CD8-positive, alpha-beta memory T cell (primary cell): ENCODE results near the gene CLTB. TPM values are rescaled to one million over a fixed set of nuclear protein-coding genes. Genes with fewer than 3 reads are reported as not detected.

ENCODE experiments used
- CTCF ChIA-PET: fragments of 350-600 bp; sonication (Branson Sonifier 250); formaldehyde crosslinking; loops from one replicate; lab custom pipeline; 2021; ENCODE audit warnings: antibody characterized with exemption; lab: Charles Lee
- POLR2A ChIA-PET: fragments of 350-600 bp; sonication (Branson Sonifier 250); formaldehyde crosslinking; loops from one replicate; lab custom pipeline; 2021; ENCODE audit warnings: antibody characterized with exemption; lab: Charles Lee
- DNase-seq, 5 donors: peaks; one replicate each; pipeline versions ENCODE4 v3.0.0 to v3.0.0-alpha.2; 2020 to 2022; ENCODE audit warnings: mixed read lengths in 1 of 5
- H3K27ac ChIP-seq: one replicate; pipeline ENCODE4 v1.7.0; 2013; ENCODE audit warnings: low read depth, mild to moderate bottlenecking, low read length, moderate library complexity
- H3K27me3 ChIP-seq: 2 replicates; pipeline ENCODE4 v1.7.0; 2013; ENCODE audit warnings: low read length, mild to moderate bottlenecking; ENCODE audit not compliant: insufficient read depth, poor library complexity, severe bottlenecking
- H3K36me3 ChIP-seq: 2 replicates; pipeline ENCODE4 v1.7.0; 2013; ENCODE audit warnings: mild to moderate bottlenecking, low read length, moderate library complexity; ENCODE audit not compliant: insufficient read depth
- H3K4me1 ChIP-seq: 2 replicates; pipeline ENCODE4 v1.7.0; 2013; ENCODE audit warnings: mild to moderate bottlenecking, low read length, moderate library complexity; ENCODE audit not compliant: insufficient read depth
- H3K4me3 ChIP-seq: 2 replicates; pipeline ENCODE4 v1.7.0; 2013; ENCODE audit warnings: mild to moderate bottlenecking, low read length
- H3K9me3 ChIP-seq: 2 replicates; pipeline ENCODE4 v1.7.0; 2013; ENCODE audit warnings: mild to moderate bottlenecking, low read length
- H3K27ac Mint-ChIP-seq, 8 donors: one replicate each; pipeline ENCODE4 v1.8.0; 2020 to 2021; ENCODE audit warnings: mixed read lengths in 8 of 8, mild to moderate bottlenecking in 6 of 8, inconsistent platforms in 3 of 8, moderate library complexity in 3 of 8
- H3K27me3 Mint-ChIP-seq, 2 donors: one replicate each; pipeline ENCODE4 v1.8.0; 2020 to 2021; ENCODE audit warnings: mixed read lengths in 2 of 2, mild to moderate bottlenecking in 1 of 2, moderate library complexity in 1 of 2
- H3K36me3 Mint-ChIP-seq, 3 donors: one replicate each; pipeline ENCODE4 v1.8.0; 2020 to 2021; ENCODE audit warnings: mixed read lengths in 3 of 3, inconsistent platforms in 1 of 3, mild to moderate bottlenecking in 1 of 3
- H3K4me1 Mint-ChIP-seq, 3 donors: one replicate each; pipeline ENCODE4 v1.8.0; 2020 to 2021; ENCODE audit warnings: mixed read lengths in 3 of 3, inconsistent platforms in 1 of 3, mild to moderate bottlenecking in 1 of 3
- H3K4me3 Mint-ChIP-seq, 7 donors: one replicate each; pipeline ENCODE4 v1.8.0; 2020 to 2021; ENCODE audit warnings: mixed read lengths in 7 of 7, mild to moderate bottlenecking in 6 of 7, moderate library complexity in 4 of 7, inconsistent platforms in 2 of 7
- H3K9me3 Mint-ChIP-seq, 5 donors: one replicate each; pipeline ENCODE4 v1.8.0; 2020 to 2022; ENCODE audit warnings: mixed read lengths in 5 of 5, mild to moderate bottlenecking in 3 of 5, moderate library complexity in 2 of 5, inconsistent platforms in 1 of 5
- polyA plus RNA-seq: library from polyadenylated mRNA; unstranded; fragments of 300-500 nt; fragmentation: Illumina TruSeq; gene quantifications from one replicate; pipeline ENCODE4 v1.2.3, GENCODE V29; 2021
- total RNA-seq, 2 experiments: library from RNA; stranded (reverse); gene quantifications; one replicate each; pipeline ENCODE4 v1.2.3, GENCODE V29; 2021

The CLTB gene
- total and polyA plus RNA-seq, 3 experiments from 2014 or later = 62.0 to 96.3 (median 66.4) TPM

GRCh38 chr5:176384991-176385390 is 31.3 kb downstream of the CLTB start:
- Mint-ChIP-seq H3K27ac (peak overlapping the region in 2 of 8 donors; percentile 41 to 74), H3K4me3 (peak overlapping the region in 1 of 7 donors; percentile 82), H3K36me3 (peaks cover 0 to 83% (median 5%) of the 10 kb centered on the region in 3 donors), H3K4me1 (peaks cover 27 to 34% (median 34%) of the 10 kb centered on the region in 3 donors), H3K27me3 (no peaks in the 10 kb centered on the region), H3K9me3 (no peaks in the 10 kb centered on the region)
- H3K36me3 ChIP-seq = peaks cover 31% of the 10 kb centered on the region
- peaks cover 24% of the 10 kb centered on the region for H3K4me1 ChIP-seq
- ChIA-PET POLR2A (no interaction called here), CTCF (no interaction called here)
- no peaks in the 10 kb centered on the region for H3K9me3 ChIP-seq
- H3K27me3 ChIP-seq = no peaks in the 10 kb centered on the region
- H3K4me3 ChIP-seq = no peak overlapping the region
- DNase-seq = no peak
- H3K27ac ChIP-seq = no peak overlapping the region

DNA sequence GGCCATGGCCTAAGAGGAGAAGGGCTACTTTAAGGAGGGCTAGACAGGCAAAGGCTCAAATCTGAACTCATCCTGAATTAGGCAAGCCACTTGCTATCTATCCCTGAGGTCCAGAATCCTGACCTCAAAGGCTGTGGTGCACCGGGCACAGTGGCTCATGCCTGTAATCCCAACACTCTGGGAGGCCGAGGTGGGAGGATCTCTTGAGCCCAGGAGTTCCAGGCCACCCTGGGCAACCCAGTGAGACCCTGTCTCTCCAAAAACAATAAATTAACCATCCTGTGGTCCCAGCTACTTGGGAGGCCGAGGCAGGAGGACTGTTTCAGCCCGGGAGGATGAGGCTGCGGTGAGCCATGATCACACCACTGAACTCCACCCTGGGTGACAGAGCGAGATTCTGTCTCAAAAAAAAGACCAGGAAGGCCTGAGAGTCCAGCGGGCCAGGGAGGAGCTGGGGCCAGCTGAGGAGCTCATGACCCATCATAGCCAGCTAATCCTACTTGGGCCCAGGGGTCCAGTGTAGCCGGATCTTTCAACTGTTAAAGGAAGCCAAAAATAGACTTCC is 31.9 kb downstream of the CLTB start:
- peaks cover 20% of the 10 kb centered on the region for H3K4me1 ChIP-seq
- CTCF ChIA-PET = no interaction called here
- H3K4me3 ChIP-seq = no peak overlapping the region
- peaks cover 0 to 83% (median 10%) of the 10 kb centered on the region in 3 donors for H3K36me3 Mint-ChIP-seq
- peak overlapping the region in 1 of 8 donors; percentile 41 for H3K27ac Mint-ChIP-seq
- no peaks in the 10 kb centered on the region for H3K9me3 Mint-ChIP-seq
- H3K36me3 ChIP-seq = peaks cover 31% of the 10 kb centered on the region
- DNase-seq = no peak
- POLR2A ChIA-PET = no interaction called here
- no peaks in the 10 kb centered on the region for H3K27me3 Mint-ChIP-seq
- H3K4me1 Mint-ChIP-seq = peaks cover 24 to 31% (median 30%) of the 10 kb centered on the region in 3 donors
- no peak overlapping the region for H3K4me3 Mint-ChIP-seq
- H3K9me3 ChIP-seq = no peaks in the 10 kb centered on the region
- H3K27me3 ChIP-seq = no peaks in the 10 kb centered on the region
- no peak overlapping the region for H3K27ac ChIP-seq

GRCh38 chr5:176383961-176384360 is 32.4 kb downstream of the CLTB start:
- no peaks in the 10 kb centered on the region for H3K27me3 Mint-ChIP-seq
- no peak overlapping the region for H3K4me3 Mint-ChIP-seq
- ChIA-PET POLR2A (no interaction called here), CTCF (no interaction called here)
- H3K4me1 ChIP-seq = peaks cover 20% of the 10 kb centered on the region
- H3K36me3 Mint-ChIP-seq = peaks cover 0 to 81% (median 12%) of the 10 kb centered on the region in 3 donors
- no peak for DNase-seq
- no peak overlapping the region for H3K4me3 ChIP-seq
- H3K9me3 ChIP-seq = no peaks in the 10 kb centered on the region
- H3K36me3 ChIP-seq = peaks cover 31% of the 10 kb centered on the region
- H3K27ac Mint-ChIP-seq = no peak overlapping the region
- no peak overlapping the region for H3K27ac ChIP-seq
- H3K9me3 Mint-ChIP-seq = no peaks in the 10 kb centered on the region
- H3K27me3 ChIP-seq = no peaks in the 10 kb centered on the region
- peaks cover 19 to 29% (median 26%) of the 10 kb centered on the region in 3 donors for H3K4me1 Mint-ChIP-seq

GRCh38 chr5:176383248-176383905 is 33.0 kb downstream of the CLTB start:
- Mint-ChIP-seq H3K4me1 (peaks cover 18 to 27% (median 23%) of the 10 kb centered on the region in 3 donors), H3K27ac (peak overlapping the region in 1 of 8 donors; percentile 81), H3K4me3 (peak overlapping the region in 1 of 7 donors; percentile 38), H3K36me3 (peaks cover 0 to 77% (median 12%) of the 10 kb centered on the region in 3 donors), H3K9me3 (no peaks in the 10 kb centered on the region), H3K27me3 (no peaks in the 10 kb centered on the region)
- CTCF ChIA-PET = no interaction called here
- no peak overlapping the region for H3K4me3 ChIP-seq
- no peaks in the 10 kb centered on the region for H3K27me3 ChIP-seq
- H3K27ac ChIP-seq = no peak overlapping the region
- H3K4me1 ChIP-seq = peaks cover 20% of the 10 kb centered on the region
- peaks cover 31% of the 10 kb centered on the region for H3K36me3 ChIP-seq
- DNase-seq = no peak
- POLR2A ChIA-PET = no interaction called here
- no peaks in the 10 kb centered on the region for H3K9me3 ChIP-seq

DNA sequence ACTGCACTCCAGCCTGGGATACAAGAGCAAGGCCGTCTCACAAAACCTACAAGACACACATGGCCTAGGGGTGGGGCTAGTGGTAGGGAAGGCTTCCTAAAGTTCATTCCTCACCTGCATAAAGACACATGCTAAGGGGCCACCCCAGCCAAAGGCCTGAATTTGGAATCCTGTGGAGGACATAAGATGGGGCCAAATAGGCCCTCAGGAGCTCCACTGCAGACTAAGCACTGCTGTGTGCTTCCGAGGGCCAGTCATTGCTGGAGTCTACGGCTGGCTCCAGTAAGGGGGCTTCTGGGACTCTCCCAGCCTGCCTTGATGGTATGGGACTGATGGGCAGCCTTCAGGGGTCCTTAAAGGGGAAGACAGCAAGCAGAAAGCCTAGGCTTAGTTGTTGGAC is 33.6 kb downstream of the CLTB start:
- Mint-ChIP-seq H3K36me3 (peaks cover 0 to 70% (median 12%) of the 10 kb centered on the region in 3 donors), H3K9me3 (no peaks in the 10 kb centered on the region), H3K4me3 (peak overlapping the region in 1 of 7 donors; percentile 38), H3K27ac (peak overlapping the region in 2 of 8 donors; percentile 17 to 43), H3K4me1 (peaks cover 13 to 21% (median 17%) of the 10 kb centered on the region in 3 donors), H3K27me3 (no peaks in the 10 kb centered on the region)
- H3K4me3 ChIP-seq = no peak overlapping the region
- H3K27me3 ChIP-seq = no peaks in the 10 kb centered on the region
- H3K4me1 ChIP-seq = peaks cover 16% of the 10 kb centered on the region
- H3K27ac ChIP-seq = no peak overlapping the region
- CTCF ChIA-PET = no interaction called here
- H3K9me3 ChIP-seq = no peaks in the 10 kb centered on the region
- peaks cover 31% of the 10 kb centered on the region for H3K36me3 ChIP-seq
- DNase-seq = no peak
- POLR2A ChIA-PET = no interaction called here

DNA sequence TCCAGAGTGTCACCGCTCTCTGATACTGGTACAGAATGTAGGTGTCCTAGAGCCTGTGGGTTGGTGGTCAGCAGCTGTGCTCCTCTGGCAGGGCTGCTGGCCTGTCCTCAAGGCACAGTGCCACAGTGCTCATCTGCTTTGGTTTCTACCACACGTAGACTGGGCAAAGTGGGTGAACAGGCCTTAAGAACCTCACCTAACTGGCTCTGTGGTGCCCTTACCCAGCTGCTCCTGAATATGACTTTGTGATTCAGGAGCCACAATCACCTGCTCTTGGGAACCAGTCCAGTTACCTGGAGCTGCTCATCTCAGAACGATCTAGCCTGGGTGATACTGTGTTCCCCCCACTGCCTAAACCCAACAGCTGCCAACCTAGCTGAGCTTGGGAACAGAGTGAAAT is 34.4 kb downstream of the CLTB start:
- H3K27ac Mint-ChIP-seq = no peak overlapping the region
- H3K27ac ChIP-seq = no peak overlapping the region
- no peaks in the 10 kb centered on the region for H3K9me3 Mint-ChIP-seq
- H3K4me1 ChIP-seq = peaks cover 9% of the 10 kb centered on the region
- H3K9me3 ChIP-seq = no peaks in the 10 kb centered on the region
- H3K4me3 Mint-ChIP-seq = no peak overlapping the region
- ChIA-PET CTCF (interaction anchor here (0.6 kb wide), 1 partner anchor 56 kb away, joined by 3 read pairs; no protein-coding TSS in a partner anchor), POLR2A (no interaction called here)
- H3K27me3 Mint-ChIP-seq = no peaks in the 10 kb centered on the region
- no peaks in the 10 kb centered on the region for H3K27me3 ChIP-seq
- DNase-seq = no peak
- H3K4me3 ChIP-seq = no peak overlapping the region
- H3K36me3 Mint-ChIP-seq = peaks cover 0 to 68% (median 10%) of the 10 kb centered on the region in 3 donors
- peaks cover 31% of the 10 kb centered on the region for H3K36me3 ChIP-seq
- H3K4me1 Mint-ChIP-seq = peaks cover 6 to 14% (median 10%) of the 10 kb centered on the region in 3 donors

DNA sequence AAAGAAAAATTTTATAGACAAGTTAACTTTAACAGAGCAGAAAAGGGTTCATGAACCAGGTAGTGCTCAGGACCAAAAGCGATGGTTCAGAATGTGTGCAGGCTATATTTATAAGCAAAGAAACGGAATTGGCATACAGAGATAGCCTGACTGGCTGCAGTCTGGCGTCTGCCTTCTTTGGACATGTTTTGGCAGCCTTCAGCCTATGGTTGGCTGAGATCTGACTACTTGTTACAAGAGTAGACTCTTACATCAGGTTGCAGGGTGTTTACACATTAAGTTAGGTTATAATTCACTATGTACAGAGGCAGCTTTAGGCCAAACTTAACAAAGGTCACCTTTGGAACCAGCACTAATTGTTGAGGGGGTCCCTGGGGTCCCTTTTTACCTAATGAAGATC is 34.9 kb downstream of the CLTB start:
- Histone ChIP-seq H3K9me3 (no peaks in the 10 kb centered on the region), H3K36me3 (peaks cover 31% of the 10 kb centered on the region), H3K27me3 (no peaks in the 10 kb centered on the region), H3K27ac (no peak overlapping the region), H3K4me3 (no peak overlapping the region), H3K4me1 (peaks cover 3% of the 10 kb centered on the region)
- H3K36me3 Mint-ChIP-seq = peaks cover 0 to 67% (median 10%) of the 10 kb centered on the region in 3 donors
- H3K27me3 Mint-ChIP-seq = no peaks in the 10 kb centered on the region
- CTCF ChIA-PET = interaction anchor here (0.6 to 1.3 kb wide), 2 partner anchors 13 to 56 kb away, joined by 3 read pairs; no protein-coding TSS in a partner anchor
- no peak overlapping the region for H3K4me3 Mint-ChIP-seq
- no peaks in the 10 kb centered on the region for H3K9me3 Mint-ChIP-seq
- no peak for DNase-seq
- no peak overlapping the region for H3K27ac Mint-ChIP-seq
- POLR2A ChIA-PET = no interaction called here
- peaks cover 2 to 8% (median 4%) of the 10 kb centered on the region in 3 donors for H3K4me1 Mint-ChIP-seq

DNA sequence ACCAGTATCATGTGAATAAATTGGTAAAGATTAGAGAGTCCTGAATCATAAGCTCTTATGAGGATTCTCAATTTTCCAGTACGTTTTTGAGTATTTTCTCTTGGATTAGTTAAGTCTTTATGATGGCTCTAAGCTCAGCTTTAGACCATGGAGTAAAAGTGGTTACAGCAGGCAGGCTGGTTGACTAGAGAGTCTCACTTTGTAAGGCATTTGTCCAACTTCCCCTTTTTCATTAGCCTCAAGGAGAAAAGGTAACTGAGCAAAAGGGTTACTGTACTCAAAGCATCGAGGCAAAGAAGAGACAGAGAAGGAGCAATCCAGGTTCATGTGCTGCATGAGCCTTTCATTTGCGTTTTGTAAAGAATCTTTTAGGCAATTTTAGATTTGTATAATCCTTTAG is 36.5 kb downstream of the CLTB start:
- CTCF ChIA-PET = interaction anchor here (0.9 to 1.0 kb wide), 2 partner anchors 9 to 18 kb away, joined by 4 read pairs; partner anchors contain the start of gene KIAA1191
- Mint-ChIP-seq H3K27me3 (no peaks in the 10 kb centered on the region), H3K27ac (no peak overlapping the region), H3K36me3 (peaks cover 0 to 54% (median 10%) of the 10 kb centered on the region in 3 donors), H3K4me1 (no peaks in the 10 kb centered on the region), H3K4me3 (peak overlapping the region in 1 of 7 donors; percentile 5), H3K9me3 (no peaks in the 10 kb centered on the region)
- POLR2A ChIA-PET = interaction anchor here (0.6 kb wide), 1 partner anchor 13 kb away, joined by 10 read pairs; no protein-coding TSS in a partner anchor
- Histone ChIP-seq H3K36me3 (peaks cover 21% of the 10 kb centered on the region), H3K9me3 (no peaks in the 10 kb centered on the region), H3K4me1 (no peaks in the 10 kb centered on the region), H3K4me3 (no peak overlapping the region), H3K27me3 (no peaks in the 10 kb centered on the region), H3K27ac (no peak overlapping the region)
- DNase-seq = no peak
